HepG2 (cell line): ENCODE results near the gene FAM20A. TPM values are rescaled to one million over a fixed set of nuclear protein-coding genes. Genes with fewer than 3 reads are reported as not detected.

Source experiments
- ATAC-seq: fragments of 200-7000 bp; cut with Tn5 transposase; 3 replicates; pipeline ENCODE4 v1.9.1; 2020; ENCODE audit warnings: mild to moderate bottlenecking, moderate library complexity
- BruUV-seq: library from RNA; stranded (reverse); fragments of 400-500 nt; replicated peaks from 2 replicates; lab custom pipeline; 2021; lab: Mats Ljungman, UMichigan
- CTCF ChIA-PET: fragments of 300-600 bp; formaldehyde crosslinking; extraction: SDS; loops from one replicate; lab custom pipeline; 2021; ENCODE audit warnings: low total read pairs, inconsistent platforms, low intra/inter-chr PET ratio; lab: Yijun Ruan, JAX
- POLR2A ChIA-PET: fragments of 350-600 bp; sonication (Branson Sonifier 250); formaldehyde crosslinking; loops from one replicate; lab custom pipeline; 2020; ENCODE audit warnings: antibody characterized with exemption, inconsistent platforms; lab: Yijun Ruan, JAX
- DNase-seq: peaks from one replicate; pipeline ENCODE4 v3.0.0-alpha.2; 2015; ENCODE audit warnings: low spot score
- FAIRE-seq: peaks from 3 replicates; lab custom pipeline; 2011; peaks lifted over from hg19 to GRCh38; lab: Jason Lieb, UNC
- H2AFZ ChIP-seq: one replicate; pipeline ENCODE4 v1.6.1; 2011; ENCODE audit warnings: low read length, inconsistent platforms
- H3K27ac ChIP-seq: fragments of 300-600 bp; 3 replicates; pipeline ENCODE4 v1.8.0; 2011; ENCODE audit warnings: mixed run types, mild to moderate bottlenecking, mixed read lengths, low read length, inconsistent platforms; ENCODE audit not compliant: insufficient read depth; ENCODE audit errors: extremely low read length
- H3K27me3 ChIP-seq, 2 experiments: fragments of 200-600 bp in 1 of 2; 2 replicates in 1 of 2; 3 replicates in 1 of 2; pipeline versions ENCODE4 v1.6.0 to v1.8.0; 2011; ENCODE audit warnings: low read length in 2 of 2, mild to moderate bottlenecking in 2 of 2, moderate library complexity in 2 of 2, inconsistent platforms in 1 of 2; ENCODE audit not compliant: insufficient read depth in 2 of 2, control insufficient read depth in 1 of 2
- H3K36me3 ChIP-seq, 2 experiments: fragments of 200-600 bp in 1 of 2; replicated peaks in 1 of 2; 2 replicates in 1 of 2; 3 replicates in 1 of 2; pipeline versions ENCODE4 v1.5.1 to v1.8.0; 2011; ENCODE audit warnings: low read length in 2 of 2, inconsistent platforms in 1 of 2; ENCODE audit not compliant: insufficient read depth in 2 of 2, control insufficient read depth in 1 of 2
- H3K4me1 ChIP-seq: 2 replicates; pipeline ENCODE4 v1.5.1; 2012; ENCODE audit warnings: low read length, inconsistent platforms; ENCODE audit not compliant: insufficient read depth
- H3K4me2 ChIP-seq: 2 replicates; pipeline ENCODE4 v1.6.0; 2011; ENCODE audit warnings: low read depth, low read length, inconsistent platforms
- H3K4me3 ChIP-seq, 3 experiments: fragments of 200-600 bp in 1 of 3; sonication (generic), shearing (Covaris generic) in 1 of 3; replicated peaks in 1 of 3; 2 replicates each; pipeline ENCODE4 v1.5.1; 2011 to 2016; ENCODE audit warnings: low read length in 3 of 3, inconsistent platforms in 2 of 3, low read depth in 2 of 3, mild to moderate bottlenecking in 2 of 3, control low read depth in 1 of 3, mixed read lengths in 1 of 3; ENCODE audit not compliant: insufficient read depth in 1 of 3
- H3K79me2 ChIP-seq: one replicate; pipeline ENCODE4 v1.6.1; 2011; ENCODE audit warnings: low read length, inconsistent platforms; ENCODE audit not compliant: insufficient read depth
- H3K9ac ChIP-seq: 2 replicates; pipeline ENCODE4 v1.6.0; 2011; ENCODE audit warnings: mild to moderate bottlenecking, low read depth, low read length, inconsistent platforms; ENCODE audit not compliant: insufficient read depth
- H3K9me3 ChIP-seq: 2 replicates; pipeline ENCODE4 v1.5.1; 2012; ENCODE audit warnings: mild to moderate bottlenecking, low read length
- H4K20me1 ChIP-seq: 2 replicates; pipeline ENCODE4 v1.6.0; 2011; ENCODE audit warnings: inconsistent platforms, mild to moderate bottlenecking, low read length, moderate library complexity; ENCODE audit not compliant: insufficient read depth
- CREB1 ChIP-seq, 2 experiments: fragments of 450-650 bp in 1 of 2; IDR thresholded peaks; 2 replicates each; pipeline ENCODE4 v1.6.1; 2016 to 2017; ENCODE audit warnings: control low read depth in 1 of 2, mild to moderate bottlenecking in 1 of 2, missing compliant biosample characterization in 1 of 2, missing genetic modification characterization in 1 of 2
- MYNN ChIP-seq: sonication (generic); formaldehyde crosslinking; IDR thresholded peaks from 2 replicates; pipeline ENCODE4 v1.4.0; 2020; ENCODE audit warnings: mild to moderate bottlenecking, low read depth, missing genetic modification reagents
- NCOA2 ChIP-seq: sonication (generic); formaldehyde crosslinking; IDR thresholded peaks from 2 replicates; pipeline ENCODE4 v1.8.0; 2022; ENCODE audit warnings: inconsistent platforms
- PHF21A ChIP-seq: sonication (generic); formaldehyde crosslinking; IDR thresholded peaks from 2 replicates; pipeline ENCODE4 v1.5.0; 2020; ENCODE audit warnings: mild to moderate bottlenecking, missing genetic modification reagents
- SMYD3 ChIP-seq: sonication (generic); formaldehyde crosslinking; IDR thresholded peaks from 2 replicates; pipeline ENCODE4 v1.8.1; 2023; ENCODE audit warnings: mild to moderate bottlenecking, missing genetic modification reagents
- ZNF124 ChIP-seq: sonication (generic); formaldehyde crosslinking; IDR thresholded peaks from 2 replicates; pipeline ENCODE4 v1.4.0; 2020; ENCODE audit warnings: missing genetic modification reagents
- ZNF136 ChIP-seq: sonication (generic); formaldehyde crosslinking; IDR thresholded peaks from 2 replicates; pipeline ENCODE4 v1.8.1; 2022; ENCODE audit warnings: low read depth, mild to moderate bottlenecking, moderate library complexity, missing genetic modification reagents
- ZNF660 ChIP-seq: sonication (generic); formaldehyde crosslinking; IDR thresholded peaks from 2 replicates; pipeline ENCODE4 v1.5.1; 2020; ENCODE audit warnings: mild to moderate bottlenecking, low read depth, missing genetic modification reagents, borderline replicate concordance
- WGBS: methylation state at CpG from one replicate; pipeline ENCODE4 v1.1.6; 2017; ENCODE audit warnings: low lambda C conversion rate; 5-methylcytosine and 5-hydroxymethylcytosine counted together
- in situ Hi-C: cut with HindIII; loops from 2 replicates; pipeline ENCODE4 v1.10.0; 2017; ENCODE audit warnings: low pct_unique_long_range_greater_than_20kb; ENCODE audit not compliant: extremely low pct_ligation_motif_present
- intact Hi-C: fragments of 100-400 bp; cut with micrococcal nuclease; formaldehyde crosslinking; loops from one replicate; pipeline ENCODE4 v1.10.0; 2022; ENCODE audit not compliant: unreplicated experiment
- polyA plus RNA-seq, 8 experiments: library from polyadenylated mRNA; depleted of rRNA in 3 of 8; stranded (reverse) in 7 of 8; unstranded in 1 of 8; fragments of >200 nt; fragmentation: Illumina TruSeq in 4 of 8; extraction: Trizol in 4 of 8; gene quantifications; 2 replicates each; pipeline versions ENCODE4 v1.2.1 to v1.2.3, GENCODE V29; 2011 to 2016; ENCODE audit warnings: low read depth in 4 of 8, missing spikeins in 1 of 8, mixed read lengths in 1 of 8; ENCODE audit not compliant: insufficient read depth in 1 of 8
- total RNA-seq, 5 experiments: library from RNA; depleted of rRNA; stranded (reverse); fragments of >200 nt; fragmentation: Illumina TruSeq; extraction: Trizol; gene quantifications; 2 replicates each; pipeline ENCODE4 v1.2.3, GENCODE V29; 2016; ENCODE audit warnings: low read depth in 1 of 5
- TF ChIP-seq, protein P1 (sequence below): sonication (generic); formaldehyde crosslinking; conservative IDR thresholded peaks from 2 replicates; pipeline ENCODE4 v1.4.0; 2020; ENCODE audit warnings: missing genetic modification reagents
- TF ChIP-seq, protein P2 (sequence below): IDR thresholded peaks from 2 replicates; pipeline ENCODE4 v1.6.1; 2016; ENCODE audit warnings: mild to moderate bottlenecking, missing biosample characterization, missing genetic modification reagents

Gene FAM20A
- total and polyA plus RNA-seq, 2 of the 13 experiments (the other 11 are each of a cell fraction or from before 2014, with no cell fraction given): 9.3 to 20.7 TPM

DNA sequence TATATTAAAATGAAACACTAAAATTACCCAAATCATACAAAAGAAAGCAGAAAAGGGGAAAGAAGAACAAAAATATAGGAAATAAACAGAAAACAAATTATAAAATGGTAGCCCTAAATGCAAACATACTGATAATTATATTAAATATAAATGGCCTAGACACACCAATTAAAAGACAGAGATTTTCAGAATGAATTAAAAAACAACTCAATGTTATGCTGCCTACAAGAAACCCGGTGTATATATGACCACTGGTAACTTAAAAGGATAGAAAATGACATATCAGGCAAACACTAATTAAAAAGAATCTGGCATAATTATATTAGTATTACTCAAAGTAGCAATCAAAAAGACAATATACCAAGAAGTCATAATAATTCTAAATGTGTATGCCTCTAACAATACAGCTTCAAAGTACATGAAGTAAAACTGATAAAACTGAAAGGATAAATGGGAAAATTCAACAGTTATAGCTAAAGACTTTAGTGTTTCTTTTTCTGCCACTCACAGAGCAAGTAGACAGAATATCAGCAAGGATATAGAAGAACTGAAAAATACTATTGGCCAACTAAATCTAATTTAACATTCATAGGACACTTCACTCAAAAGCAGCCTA, 7.5 kb upstream of the FAM20A start:
- no peak overlapping the region for H2AFZ ChIP-seq
- DNase-seq: no peak
- ChIA-PET CTCF (interaction anchor here (1.3 kb wide), 1 partner anchor 151 kb away, joined by 5 read pairs; no protein-coding TSS in a partner anchor), POLR2A (interaction anchor here (1.9 kb wide), 1 partner anchor 10 kb away, joined by 4 read pairs; no protein-coding TSS in a partner anchor)
- no peak overlapping the region for H3K4me2 ChIP-seq
- TF ChIP-seq SMYD3 (CRISPR knock-in tag): no peak
- TF ChIP-seq ZNF136 (CRISPR knock-in tag): no peak
- TF ChIP-seq CREB1 (IDR thresholded peaks at IDR 0.05): no peak
- no peak for TF ChIP-seq CREB1 (CRISPR knock-in tag; IDR thresholded peaks at IDR 0.05)
- TF ChIP-seq, protein P1, sequence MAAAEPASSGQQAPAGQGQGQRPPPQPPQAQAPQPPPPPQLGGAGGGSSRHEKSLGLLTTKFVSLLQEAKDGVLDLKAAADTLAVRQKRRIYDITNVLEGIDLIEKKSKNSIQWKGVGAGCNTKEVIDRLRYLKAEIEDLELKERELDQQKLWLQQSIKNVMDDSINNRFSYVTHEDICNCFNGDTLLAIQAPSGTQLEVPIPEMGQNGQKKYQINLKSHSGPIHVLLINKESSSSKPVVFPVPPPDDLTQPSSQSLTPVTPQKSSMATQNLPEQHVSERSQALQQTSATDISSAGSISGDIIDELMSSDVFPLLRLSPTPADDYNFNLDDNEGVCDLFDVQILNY (CRISPR knock-in tag): no peak
- no peak for TF ChIP-seq MYNN (CRISPR knock-in tag)
- no peak for TF ChIP-seq ZNF660 (CRISPR knock-in tag)
- no peak for TF ChIP-seq PHF21A (CRISPR knock-in tag)
- TF ChIP-seq, protein P2, sequence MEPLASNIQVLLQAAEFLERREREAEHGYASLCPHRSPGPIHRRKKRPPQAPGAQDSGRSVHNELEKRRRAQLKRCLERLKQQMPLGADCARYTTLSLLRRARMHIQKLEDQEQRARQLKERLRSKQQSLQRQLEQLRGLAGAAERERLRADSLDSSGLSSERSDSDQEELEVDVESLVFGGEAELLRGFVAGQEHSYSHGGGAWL (CRISPR knock-in tag): no peak
- no peak for TF ChIP-seq ZNF124 (CRISPR knock-in tag)
- no peak for TF ChIP-seq NCOA2
- BruUV-seq: no TSS peak
- 68% methylated on average over 1 of the region's 1 CpG for WGBS
- in situ Hi-C loops (no loop called here), intact Hi-C loops (loop anchor here (1.0 kb wide), 1 partner anchor 151 kb away; no protein-coding TSS in a partner anchor)
- H3K4me1 ChIP-seq: peaks cover 52% of the 10 kb centered on the region
- H3K27me3 ChIP-seq: no peaks in the 10 kb centered on the region; a peak in 1 of 5 replicates
- FAIRE-seq: no peak
- no peaks in the 10 kb centered on the region for H4K20me1 ChIP-seq
- H3K27ac ChIP-seq: no peak overlapping the region
- no peaks in the 10 kb centered on the region for H3K79me2 ChIP-seq
- no peaks in the 10 kb centered on the region for H3K36me3 ChIP-seq
- H3K9ac ChIP-seq: no peak overlapping the region
- no peak overlapping the region for H3K4me3 ChIP-seq
- peaks cover 23% of the 10 kb centered on the region for H3K9me3 ChIP-seq
- no peak for ATAC-seq
